HG03039 (cell line): ENCODE data around the gene ATP5MK.
"Not testable (repeated sequence)": the region's sequence is repeated elsewhere in the genome, so short reads cannot be mapped to it uniquely, and the experiment has no call there.

ENCODE experiments used
- ATAC-seq: cut with Tn5 transposase; IDR thresholded peaks from one replicate; pipeline ENCODE4 v1.9.1; 2021; ENCODE audit warnings: mild to moderate bottlenecking, moderate library complexity; ENCODE audit not compliant: unreplicated experiment

Gene ATP5MK

GRCh38 chr10:103397191-103397825 lies 1.0 kb upstream of the ATP5MK start:
- ATAC-seq, result no peak

GRCh38 chr10:103396789-103397087 lies 463 bp upstream of the ATP5MK start:
- no peak for ATAC-seq

- no peak for ATAC-seq
Observed at GRCh38 chr10:103395754-103396066, 565 bp downstream of the ATP5MK start.

GRCh38 chr10:103394180-103394579 lies 2.1 kb downstream of the ATP5MK start:
- ATAC-seq, result no peak

- no peak for ATAC-seq
Observed at GRCh38 chr10:103382769-103383168, 13.5 kb downstream of the ATP5MK start.

GRCh38 chr10:103374263-103374662 lies 22.0 kb downstream of the ATP5MK start:
- no peak for ATAC-seq

GRCh38 chr10:103373544-103373943 lies 22.7 kb downstream of the ATP5MK start:
- ATAC-seq, result no peak

GRCh38 chr10:103367782-103368518 lies 28.3 kb downstream of the ATP5MK start, which contains the start of gene TAF5:
Gene TAF5 (plus strand): TSS chr10:103367976. CDS start chr10:103367990, 14 bp downstream.
- ATAC-seq, result peak; percentile 51

GRCh38 chr10:103367379-103367781 lies 28.9 kb downstream of the ATP5MK start:
- no peak for ATAC-seq

GRCh38 chr10:103360791-103361190 lies 35.5 kb downstream of the ATP5MK start:
- ATAC-seq, result not testable (repeated sequence)

- ATAC-seq, result not testable (repeated sequence)
Observed at GRCh38 chr10:103359493-103359892, 36.8 kb downstream of the ATP5MK start.

- ATAC-seq, result no peak
Observed at GRCh38 chr10:103355906-103356599, 40.2 kb downstream of the ATP5MK start.

GRCh38 chr10:103354567-103354966 lies 41.7 kb downstream of the ATP5MK start:
- ATAC-seq, result not testable (repeated sequence)

- no peak for ATAC-seq
Observed at GRCh38 chr10:103353281-103353680, 43.0 kb downstream of the ATP5MK start.

GRCh38 chr10:103350517-103351260 lies 45.6 kb downstream of the ATP5MK start, which contains the start of gene PCGF6:
Gene PCGF6 (minus strand): TSS chr10:103351140. CDS start chr10:103351066, 74 bp downstream.
- peak; percentile 89 for ATAC-seq

- no peak for ATAC-seq
Observed at GRCh38 chr10:103350175-103350516, 46.1 kb downstream of the ATP5MK start.
